Measurements from ENCODE around the gene GAA. TPM values are rescaled to one million over a fixed set of nuclear protein-coding genes. Genes with fewer than 3 reads are reported as not detected.
A peak's percentile ranks its signal among the peaks of the same experiment; 100 is the strongest.

GAA gene
- total RNA-seq, 1 donor from 2014 or later: 61.4 TPM

GRCh38 chr17:80102664-80103448 lies 1.5 kb downstream of the GAA start:
- no peak for DNase-seq (ENCODE audit: low spot score)

- no peak for DNase-seq (ENCODE audit: low spot score)
These were observed 2.2 kb downstream of the GAA start for GRCh38 chr17:80103449-80104085.

- DNase-seq (ENCODE audit: low spot score): no peak
These were observed 3.1 kb downstream of the GAA start for GRCh38 chr17:80104321-80104955.

- DNase-seq (ENCODE audit: low spot score): no peak
These were observed 3.6 kb downstream of the GAA start for GRCh38 chr17:80104956-80105375.

GRCh38 chr17:80105762-80106161 lies 4.4 kb downstream of the GAA start:
- DNase-seq (ENCODE audit: low spot score): peak; percentile 79

GRCh38 chr17:80106176-80106575 lies 4.8 kb downstream of the GAA start:
- DNase-seq (ENCODE audit: low spot score): peak; percentile 80

- DNase-seq (ENCODE audit: low spot score): peak; percentile 69
These were observed 5.4 kb downstream of the GAA start for GRCh38 chr17:80106751-80107150.

GRCh38 chr17:80107231-80108021 lies 6.0 kb downstream of the GAA start:
- peak; percentile 87 for DNase-seq (ENCODE audit: low spot score)

- peak; percentile 86 for DNase-seq (ENCODE audit: low spot score)
These were observed 6.9 kb downstream of the GAA start for GRCh38 chr17:80108036-80108971.

- DNase-seq (ENCODE audit: low spot score): peak; percentile 67
These were observed 7.8 kb downstream of the GAA start for GRCh38 chr17:80109066-80109660.

GRCh38 chr17:80109713-80110446 lies 8.5 kb downstream of the GAA start:
- peak; percentile 89 for DNase-seq (ENCODE audit: low spot score)

- DNase-seq (ENCODE audit: low spot score): peak; percentile 87
These were observed 9.0 kb downstream of the GAA start for GRCh38 chr17:80110447-80110812.

GRCh38 chr17:80110927-80111701 lies 9.7 kb downstream of the GAA start:
- peak; percentile 76 for DNase-seq (ENCODE audit: low spot score)

GRCh38 chr17:80111702-80112470 lies 10.5 kb downstream of the GAA start:
- DNase-seq (ENCODE audit: low spot score): peak; percentile 72

GRCh38 chr17:80112471-80113032 lies 11.2 kb downstream of the GAA start:
- peak; percentile 62 for DNase-seq (ENCODE audit: low spot score)

GRCh38 chr17:80113033-80113484 lies 11.7 kb downstream of the GAA start:
- DNase-seq (ENCODE audit: low spot score): peak; percentile 73

GRCh38 chr17:80114758-80115157 lies 13.4 kb downstream of the GAA start:
- DNase-seq (ENCODE audit: low spot score): no peak
